ENCODE measurements around the gene POLD4.

DNA sequence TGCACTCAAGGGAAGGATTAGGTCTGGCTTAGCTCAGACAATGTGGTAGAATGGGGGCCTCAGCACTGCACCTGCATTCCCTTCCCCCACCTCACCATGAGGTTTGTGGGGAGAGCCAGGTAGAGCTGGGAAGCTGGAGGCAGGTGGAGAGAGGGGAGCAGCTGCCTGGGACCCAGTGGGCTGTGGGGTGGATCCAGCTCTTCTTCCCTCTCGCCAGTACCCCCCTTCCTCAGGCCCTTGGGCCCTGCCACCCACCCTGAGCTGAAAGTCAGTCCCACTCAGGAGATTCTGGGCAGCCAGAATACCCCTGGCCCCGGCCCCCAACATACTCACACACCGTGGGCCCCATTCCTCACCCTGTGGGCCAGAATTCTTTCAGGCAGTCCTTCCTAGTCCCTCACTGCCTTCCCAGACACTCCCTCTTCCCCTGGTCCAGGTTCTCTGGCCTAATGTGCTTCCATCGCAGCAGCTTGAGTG lies 3.1 kb upstream of the POLD4 start:
- TF ChIP-seq, protein P1, sequence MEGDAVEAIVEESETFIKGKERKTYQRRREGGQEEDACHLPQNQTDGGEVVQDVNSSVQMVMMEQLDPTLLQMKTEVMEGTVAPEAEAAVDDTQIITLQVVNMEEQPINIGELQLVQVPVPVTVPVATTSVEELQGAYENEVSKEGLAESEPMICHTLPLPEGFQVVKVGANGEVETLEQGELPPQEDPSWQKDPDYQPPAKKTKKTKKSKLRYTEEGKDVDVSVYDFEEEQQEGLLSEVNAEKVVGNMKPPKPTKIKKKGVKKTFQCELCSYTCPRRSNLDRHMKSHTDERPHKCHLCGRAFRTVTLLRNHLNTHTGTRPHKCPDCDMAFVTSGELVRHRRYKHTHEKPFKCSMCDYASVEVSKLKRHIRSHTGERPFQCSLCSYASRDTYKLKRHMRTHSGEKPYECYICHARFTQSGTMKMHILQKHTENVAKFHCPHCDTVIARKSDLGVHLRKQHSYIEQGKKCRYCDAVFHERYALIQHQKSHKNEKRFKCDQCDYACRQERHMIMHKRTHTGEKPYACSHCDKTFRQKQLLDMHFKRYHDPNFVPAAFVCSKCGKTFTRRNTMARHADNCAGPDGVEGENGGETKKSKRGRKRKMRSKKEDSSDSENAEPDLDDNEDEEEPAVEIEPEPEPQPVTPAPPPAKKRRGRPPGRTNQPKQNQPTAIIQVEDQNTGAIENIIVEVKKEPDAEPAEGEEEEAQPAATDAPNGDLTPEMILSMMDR (conservative IDR thresholded peaks at IDR 0.05 in 1 of 2, IDR thresholded peaks at IDR 0.05 in 1 of 2; ENCODE audit: low read depth in 1 of 2, low read length in 2 of 2): no peak
- TF ChIP-seq EZH2 (IDR thresholded peaks at IDR 0.05; ENCODE audit: low read length, missing control alignments): no peak
